HEK293 (cell line): ENCODE measurements around the gene SMAD1.

Source experiments
- CTCF ChIP-seq: fragments of 450-650 bp; formaldehyde crosslinking; IDR thresholded peaks from 2 replicates; pipeline ENCODE4 v1.5.1; 2016; ENCODE audit warnings: missing biosample characterization, missing genetic modification characterization
- REST ChIP-seq: fragments of 450-650 bp; formaldehyde crosslinking; IDR thresholded peaks from 2 replicates; pipeline ENCODE4 v1.5.1; 2016; ENCODE audit warnings: missing biosample characterization, missing genetic modification characterization
- SP2 ChIP-seq: fragments of 450-650 bp; formaldehyde crosslinking; IDR thresholded peaks from 2 replicates; pipeline ENCODE4 v1.5.1; 2016; ENCODE audit warnings: missing biosample characterization, missing genetic modification characterization
- ZBTB20 ChIP-seq: fragments of 450-650 bp; formaldehyde crosslinking; IDR thresholded peaks from 2 replicates; pipeline ENCODE4 v1.5.1; 2016; ENCODE audit warnings: missing biosample characterization, missing genetic modification characterization
- ZBTB7A ChIP-seq: fragments of 450-650 bp; formaldehyde crosslinking; IDR thresholded peaks from 2 replicates; pipeline ENCODE4 v1.5.1; 2016; ENCODE audit warnings: low read depth, missing biosample characterization, missing genetic modification characterization
- ZNF221 ChIP-seq: fragments of 450-650 bp; formaldehyde crosslinking; IDR thresholded peaks from 2 replicates; pipeline ENCODE4 v1.5.1; 2017; ENCODE audit warnings: missing biosample characterization, missing genetic modification characterization, borderline replicate concordance
- ZNF548 ChIP-seq: fragments of 450-650 bp; formaldehyde crosslinking; IDR thresholded peaks from 2 replicates; pipeline ENCODE4 v1.5.1; 2016; ENCODE audit warnings: missing biosample characterization, missing genetic modification characterization
- ZNF747 ChIP-seq: fragments of 450-650 bp; formaldehyde crosslinking; IDR thresholded peaks from 2 replicates; pipeline ENCODE4 v1.5.1; 2016; ENCODE audit warnings: missing biosample characterization, missing genetic modification characterization

GRCh38 chr4:145565328-145565727 lies 83.7 kb downstream of the SMAD1 start:
- TF ChIP-seq ZNF747 (tag by site-specific recombination) (no peak), REST (no peak), ZNF548 (no peak), ZBTB7A (no peak), ZBTB20 (no peak), SP2 (no peak), CTCF (tag by site-specific recombination) (no peak), ZNF221 (tag by site-specific recombination) (no peak)
